GM19193 (cell line): ENCODE data around the gene LCE4A.
"Not testable (repeated sequence)": the region's sequence is repeated elsewhere in the genome, so short reads cannot be mapped to it uniquely, and the experiment has no call there.

Experiments used
- POLR2A ChIP-seq: IDR thresholded peaks from 4 replicates; pipeline ENCODE4 v1.6.1; 2011; ENCODE audit not compliant: insufficient read depth, insufficient read length; ENCODE audit errors: extremely low read depth

The LCE4A gene

GRCh38 chr1:152707860-152708259 is at the start of gene LCE4A:
Gene LCE4A, plus strand, starts transcription at chr1:152708160. Its CDS starts 916 bp downstream, at chr1:152709076.
- TF ChIP-seq POLR2A, result no peak

GRCh38 chr1:152658649-152659048 is 49.3 kb upstream of the LCE4A start:
- no peak for TF ChIP-seq POLR2A

- TF ChIP-seq POLR2A, result no peak
These were observed 44.9 kb upstream of the LCE4A start, which contains the start of gene LCE2D for GRCh38 chr1:152663098-152663497. Gene LCE2D, plus strand, starts transcription at chr1:152663380. Its CDS starts 726 bp downstream, at chr1:152664106.

GRCh38 chr1:152667648-152668047 is 40.3 kb upstream of the LCE4A start:
- TF ChIP-seq POLR2A, result no peak

- TF ChIP-seq POLR2A, result no peak
These were observed 34.9 kb upstream of the LCE4A start for GRCh38 chr1:152673016-152673415.

- not testable (repeated sequence) for TF ChIP-seq POLR2A
These were observed 33.0 kb upstream of the LCE4A start, which contains the start of gene LCE2C for GRCh38 chr1:152674983-152675382. Gene LCE2C, plus strand, starts transcription at chr1:152675279. Its CDS starts 737 bp downstream, at chr1:152676016.

- no peak for TF ChIP-seq POLR2A
These were observed 28.5 kb upstream of the LCE4A start for GRCh38 chr1:152679459-152679858.

- TF ChIP-seq POLR2A, result no peak
These were observed 26.3 kb upstream of the LCE4A start for GRCh38 chr1:152681616-152682015.

- TF ChIP-seq POLR2A, result no peak
These were observed 24.1 kb upstream of the LCE4A start for GRCh38 chr1:152683846-152684245.

- not testable (repeated sequence) for TF ChIP-seq POLR2A
These were observed 22.1 kb upstream of the LCE4A start, which contains the start of gene LCE2B for GRCh38 chr1:152685823-152686222. Gene LCE2B, plus strand, starts transcription at chr1:152686123. Its CDS starts 721 bp downstream, at chr1:152686844.

- no peak for TF ChIP-seq POLR2A
These were observed 10.0 kb upstream of the LCE4A start, which contains the start of gene LCE2A for GRCh38 chr1:152697701-152698600. Gene LCE2A, plus strand, starts transcription at chr1:152698345. Its CDS starts 557 bp downstream, at chr1:152698902.

GRCh38 chr1:152699746-152700145 is 8.2 kb upstream of the LCE4A start:
- no peak for TF ChIP-seq POLR2A

- TF ChIP-seq POLR2A, result no peak
These were observed 10.3 kb downstream of the LCE4A start for GRCh38 chr1:152718238-152718637.

GRCh38 chr1:152725261-152725660 is 17.3 kb downstream of the LCE4A start:
- TF ChIP-seq POLR2A, result no peak

- no peak for TF ChIP-seq POLR2A
These were observed 21.0 kb downstream of the LCE4A start for GRCh38 chr1:152728986-152729385.

GRCh38 chr1:152735648-152736047 is 27.7 kb downstream of the LCE4A start:
- no peak for TF ChIP-seq POLR2A
